ENCODE data around the gene ABCG8. TPM values are rescaled to one million over a fixed set of nuclear protein-coding genes. Genes with fewer than 3 reads are reported as not detected.
A peak's percentile ranks its signal among the peaks of the same experiment; 100 is the strongest.

Gene ABCG8
- polyA plus RNA-seq, 4 donors: 10.5 to 38.9 (median 24.7) TPM

DNA sequence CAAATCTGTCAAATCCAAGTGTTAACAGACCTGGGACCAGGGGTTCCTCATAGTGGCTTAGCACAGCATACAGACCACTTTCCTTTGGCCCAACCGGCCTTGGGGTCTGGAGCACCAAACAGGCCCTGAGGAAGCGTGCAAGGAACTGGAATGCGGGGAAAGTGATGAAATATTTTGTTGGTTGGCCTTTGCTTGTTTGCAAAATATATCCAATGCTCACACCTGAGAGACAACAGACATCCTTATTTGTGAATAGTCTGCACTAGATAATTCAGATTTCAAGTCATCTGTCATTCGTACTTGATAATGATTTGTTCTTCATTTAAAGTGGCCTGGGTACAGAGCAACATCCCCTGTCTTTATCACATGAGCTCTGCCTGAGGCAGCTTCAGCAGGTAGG lies 43.5 kb downstream of the ABCG8 start:
- Histone ChIP-seq H3K4me3 (ENCODE audit: low read depth in 1 of 3, low read length in 3 of 3) (no peak overlapping the region), H3K36me3 (ENCODE audit: control insufficient read depth in 3 of 3, insufficient read depth in 2 of 3, low read depth in 1 of 3, low read length in 3 of 3) (peaks cover 0 to 37% (median 0%) of the 10 kb centered on the region in 3 donors), H3K9me3 (ENCODE audit: control insufficient read depth in 2 of 2, insufficient read depth in 1 of 2, low read depth in 1 of 2, low read length in 1 of 2) (no peaks in the 10 kb centered on the region), H3K27me3 (ENCODE audit: control insufficient read depth in 3 of 3, insufficient read depth in 3 of 3, low read length in 3 of 3) (no peaks in the 10 kb centered on the region), H3K4me1 (ENCODE audit: control insufficient read depth in 3 of 3, insufficient read depth in 2 of 3, low read depth in 1 of 3, low read length in 2 of 3) (peaks cover 0 to 5% (median 0%) of the 10 kb centered on the region in 3 donors), H3K27ac (ENCODE audit: low read depth in 1 of 3, low read length in 2 of 3) (no peak overlapping the region)
- no peak for DNase-seq
- FAIRE-seq: no peak
- WGBS, 3 donors: 86 to 91% (median 87%) methylated on average over 4 of the region's 4 CpGs

DNA sequence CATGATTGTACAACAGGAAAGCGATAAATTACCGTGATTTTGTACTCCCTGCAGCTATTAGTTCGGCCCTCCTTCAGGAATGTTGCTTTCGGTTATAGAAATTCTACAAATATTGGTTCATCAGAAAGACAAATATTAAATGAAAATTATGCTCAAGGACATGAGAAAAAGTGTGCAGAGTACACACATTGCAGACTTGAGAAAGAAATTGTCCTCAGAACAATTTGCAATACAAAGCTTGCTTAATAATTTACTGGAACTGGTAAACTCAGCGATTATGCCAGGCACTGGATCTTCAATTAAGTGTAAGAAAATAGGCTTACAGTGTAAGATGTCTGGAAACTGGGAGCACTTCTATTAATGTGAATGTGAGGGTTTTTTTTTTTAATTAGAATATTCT lies 45.9 kb downstream of the ABCG8 start:
- FAIRE-seq (no peak), DNase-seq (peak in 1 of 2 donors; percentile 32)
- H3K27me3 ChIP-seq (ENCODE audit: control insufficient read depth in 3 of 3, insufficient read depth in 3 of 3, low read length in 3 of 3): no peaks in the 10 kb centered on the region
- no peaks in the 10 kb centered on the region for H3K9me3 ChIP-seq (ENCODE audit: control insufficient read depth in 2 of 2, insufficient read depth in 1 of 2, low read depth in 1 of 2, low read length in 1 of 2)
- no peak overlapping the region for H3K27ac ChIP-seq (ENCODE audit: low read depth in 1 of 3, low read length in 2 of 3)
- WGBS, 3 donors: 33 to 93% (median 80%) methylated on average over 5 of the region's 5 CpGs
- peaks cover 4 to 27% (median 7%) of the 10 kb centered on the region in 3 donors for H3K36me3 ChIP-seq (ENCODE audit: control insufficient read depth in 3 of 3, insufficient read depth in 2 of 3, low read depth in 1 of 3, low read length in 3 of 3)
- H3K4me1 ChIP-seq (ENCODE audit: control insufficient read depth in 3 of 3, insufficient read depth in 2 of 3, low read depth in 1 of 3, low read length in 2 of 3): peaks cover 0 to 5% (median 0%) of the 10 kb centered on the region in 3 donors
- H3K4me3 ChIP-seq (ENCODE audit: low read depth in 1 of 3, low read length in 3 of 3): no peak overlapping the region

DNA sequence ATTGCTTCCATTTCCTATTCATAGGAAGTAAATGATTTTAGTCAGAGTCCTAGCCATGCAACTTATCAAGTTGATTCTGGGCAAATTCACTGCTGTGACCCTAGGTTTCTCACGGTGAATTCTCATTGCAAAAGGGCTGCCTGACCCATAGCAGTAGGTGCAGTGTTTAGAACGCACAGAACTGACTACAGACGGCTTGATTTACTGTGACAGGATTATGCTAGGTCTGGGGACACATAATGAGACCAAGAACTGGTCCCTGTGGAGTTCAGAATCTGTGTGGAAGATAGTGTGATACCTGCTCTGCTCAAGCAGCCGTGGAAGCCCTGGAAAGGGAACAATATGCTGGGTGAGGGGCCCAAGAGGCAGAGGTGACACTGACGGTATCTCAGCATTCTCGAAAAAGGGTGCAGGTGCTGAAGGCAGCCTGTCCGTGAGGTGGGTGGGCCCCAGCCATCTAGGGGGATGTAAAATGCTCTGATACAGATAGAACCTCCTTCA lies 46.4 kb downstream of the ABCG8 start:
- Histone ChIP-seq H3K4me3 (ENCODE audit: low read depth in 1 of 3, low read length in 3 of 3) (no peak overlapping the region), H3K4me1 (ENCODE audit: control insufficient read depth in 3 of 3, insufficient read depth in 2 of 3, low read depth in 1 of 3, low read length in 2 of 3) (peaks cover 0 to 5% (median 0%) of the 10 kb centered on the region in 3 donors), H3K9me3 (ENCODE audit: control insufficient read depth in 2 of 2, insufficient read depth in 1 of 2, low read depth in 1 of 2, low read length in 1 of 2) (no peaks in the 10 kb centered on the region), H3K27ac (ENCODE audit: low read depth in 1 of 3, low read length in 2 of 3) (no peak overlapping the region), H3K27me3 (ENCODE audit: control insufficient read depth in 3 of 3, insufficient read depth in 3 of 3, low read length in 3 of 3) (no peaks in the 10 kb centered on the region), H3K36me3 (ENCODE audit: control insufficient read depth in 3 of 3, insufficient read depth in 2 of 3, low read depth in 1 of 3, low read length in 3 of 3) (peaks cover 6 to 27% (median 7%) of the 10 kb centered on the region in 3 donors)
- FAIRE-seq: no peak
- WGBS, 3 donors: 77 to 90% (median 87%) methylated on average over 7 of the region's 7 CpGs
- no peak for DNase-seq

DNA sequence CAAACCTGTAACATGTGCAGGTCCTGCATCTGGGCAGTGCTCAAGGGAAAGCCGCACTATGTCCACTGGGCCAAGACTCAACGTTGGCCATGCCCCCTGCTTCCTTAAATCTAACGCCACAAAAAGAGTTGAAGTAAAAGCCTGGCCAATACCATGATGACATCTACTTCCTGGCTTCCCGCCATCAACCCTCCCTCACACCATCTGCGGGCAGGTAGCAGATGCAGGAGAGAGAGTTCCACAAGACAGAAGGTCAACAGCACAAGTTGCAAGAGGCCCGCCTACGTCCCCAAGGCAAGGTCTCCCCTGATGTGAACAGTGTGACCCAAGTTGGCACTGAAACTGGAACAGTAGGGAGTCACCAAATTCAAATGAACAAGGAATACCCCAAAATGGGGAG lies 48.4 kb downstream of the ABCG8 start:
- no peak for FAIRE-seq
- Histone ChIP-seq H3K9me3 (ENCODE audit: control insufficient read depth in 2 of 2, insufficient read depth in 1 of 2, low read depth in 1 of 2, low read length in 1 of 2) (no peaks in the 10 kb centered on the region), H3K4me3 (ENCODE audit: low read depth in 1 of 3, low read length in 3 of 3) (no peak overlapping the region), H3K27me3 (ENCODE audit: control insufficient read depth in 3 of 3, insufficient read depth in 3 of 3, low read length in 3 of 3) (no peaks in the 10 kb centered on the region), H3K36me3 (ENCODE audit: control insufficient read depth in 3 of 3, insufficient read depth in 2 of 3, low read depth in 1 of 3, low read length in 3 of 3) (peaks cover 7 to 27% (median 9%) of the 10 kb centered on the region in 3 donors), H3K27ac (ENCODE audit: low read depth in 1 of 3, low read length in 2 of 3) (no peak overlapping the region), H3K4me1 (ENCODE audit: control insufficient read depth in 3 of 3, insufficient read depth in 2 of 3, low read depth in 1 of 3, low read length in 2 of 3) (peaks cover 0 to 5% (median 0%) of the 10 kb centered on the region in 3 donors)
- 94 to 96% (median 94%) methylated on average over 7 of the region's 7 CpGs for WGBS, 3 donors
- no peak for DNase-seq

DNA sequence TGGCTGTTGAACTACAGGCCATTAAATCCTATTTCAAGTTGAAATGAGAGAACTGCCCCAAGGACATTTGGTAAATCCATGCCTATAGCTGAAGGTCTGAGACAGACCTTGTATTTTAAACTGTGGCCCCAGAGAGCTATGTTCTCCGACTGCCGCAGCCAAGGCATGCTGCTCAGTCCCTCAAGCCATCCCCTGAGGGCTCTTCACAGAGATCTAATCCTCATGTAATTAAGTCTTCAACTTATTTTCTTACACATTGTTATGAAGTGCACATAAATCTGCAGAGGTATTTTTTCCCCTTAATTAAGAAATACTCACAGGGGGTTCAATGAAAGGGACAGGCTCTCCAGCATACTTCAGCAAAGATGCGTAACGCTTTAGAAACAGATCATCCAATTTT lies 50.6 kb downstream of the ABCG8 start:
- Histone ChIP-seq H3K9me3 (ENCODE audit: control insufficient read depth in 2 of 2, insufficient read depth in 1 of 2, low read depth in 1 of 2, low read length in 1 of 2) (no peaks in the 10 kb centered on the region), H3K36me3 (ENCODE audit: control insufficient read depth in 3 of 3, insufficient read depth in 2 of 3, low read depth in 1 of 3, low read length in 3 of 3) (peaks cover 16 to 27% (median 16%) of the 10 kb centered on the region in 3 donors), H3K4me1 (ENCODE audit: control insufficient read depth in 3 of 3, insufficient read depth in 2 of 3, low read depth in 1 of 3, low read length in 2 of 3) (peaks cover 0 to 5% (median 0%) of the 10 kb centered on the region in 3 donors), H3K4me3 (ENCODE audit: low read depth in 1 of 3, low read length in 3 of 3) (no peak overlapping the region), H3K27ac (ENCODE audit: low read depth in 1 of 3, low read length in 2 of 3) (no peak overlapping the region), H3K27me3 (ENCODE audit: control insufficient read depth in 3 of 3, insufficient read depth in 3 of 3, low read length in 3 of 3) (no peaks in the 10 kb centered on the region)
- DNase-seq (no peak), FAIRE-seq (no peak)
- WGBS, 3 donors: 97 to 98% (median 97%) methylated on average over 4 of the region's 4 CpGs

DNA sequence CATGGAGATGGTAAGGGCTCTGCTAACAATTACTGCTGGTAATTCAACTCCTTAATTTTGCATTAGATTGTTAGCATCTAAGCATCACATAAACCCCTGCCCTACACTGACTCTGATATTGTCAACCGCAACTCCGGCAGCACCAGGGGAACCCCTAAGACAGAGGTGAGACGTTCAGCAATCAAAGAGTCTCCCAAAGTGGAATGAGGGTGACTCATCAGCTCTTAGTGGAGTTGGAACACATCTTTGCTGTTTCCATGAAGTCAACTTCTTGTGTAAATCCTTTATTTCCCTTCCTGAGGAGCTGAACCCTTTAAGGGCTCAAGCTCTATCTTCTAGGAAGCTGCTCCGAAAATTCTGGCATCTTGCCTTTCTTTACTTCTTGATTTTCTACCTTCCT lies 52.1 kb downstream of the ABCG8 start:
- Histone ChIP-seq H3K27me3 (ENCODE audit: control insufficient read depth in 3 of 3, insufficient read depth in 3 of 3, low read length in 3 of 3) (no peaks in the 10 kb centered on the region), H3K4me1 (ENCODE audit: control insufficient read depth in 3 of 3, insufficient read depth in 2 of 3, low read depth in 1 of 3, low read length in 2 of 3) (no peaks in the 10 kb centered on the region), H3K27ac (ENCODE audit: low read depth in 1 of 3, low read length in 2 of 3) (peak overlapping the region in 1 of 3 donors; percentile 20), H3K4me3 (ENCODE audit: low read depth in 1 of 3, low read length in 3 of 3) (no peak overlapping the region), H3K9me3 (ENCODE audit: control insufficient read depth in 2 of 2, insufficient read depth in 1 of 2, low read depth in 1 of 2, low read length in 1 of 2) (no peaks in the 10 kb centered on the region), H3K36me3 (ENCODE audit: control insufficient read depth in 3 of 3, insufficient read depth in 2 of 3, low read depth in 1 of 3, low read length in 3 of 3) (peaks cover 16 to 22% (median 18%) of the 10 kb centered on the region in 3 donors)
- FAIRE-seq: no peak
- DNase-seq: no peak
- WGBS, 3 donors: 75 to 86% (median 78%) methylated on average over 4 of the region's 4 CpGs

DNA sequence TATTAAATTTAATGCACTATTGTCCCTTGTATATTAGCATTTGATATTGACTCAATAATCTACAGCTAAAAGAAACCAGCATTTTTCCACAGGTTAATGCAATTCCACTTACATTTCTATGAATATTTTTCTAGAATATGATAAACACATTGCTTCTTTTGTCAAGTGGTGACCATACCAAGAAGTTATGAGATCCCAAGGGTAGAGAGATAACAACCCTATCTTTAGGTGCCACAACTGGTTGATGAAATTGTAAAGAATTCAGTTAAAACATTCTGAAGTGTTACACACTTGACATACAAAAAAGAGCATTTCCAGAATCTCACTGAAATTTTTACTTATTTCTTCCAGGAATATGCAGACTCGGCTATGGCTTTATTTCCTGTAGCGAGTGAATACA lies 56.0 kb downstream of the ABCG8 start:
- no peaks in the 10 kb centered on the region for H3K9me3 ChIP-seq (ENCODE audit: control insufficient read depth in 2 of 2, insufficient read depth in 1 of 2, low read depth in 1 of 2, low read length in 1 of 2)
- WGBS, 3 donors: 97 to 98% (median 98%) methylated on average over 2 of the region's 2 CpGs
- H3K27me3 ChIP-seq (ENCODE audit: control insufficient read depth in 3 of 3, insufficient read depth in 3 of 3, low read length in 3 of 3): no peaks in the 10 kb centered on the region
- H3K36me3 ChIP-seq (ENCODE audit: control insufficient read depth in 3 of 3, insufficient read depth in 2 of 3, low read depth in 1 of 3, low read length in 3 of 3): peaks cover 11 to 24% (median 15%) of the 10 kb centered on the region in 3 donors
- peaks cover 0 to 2% (median 0%) of the 10 kb centered on the region in 3 donors for H3K4me1 ChIP-seq (ENCODE audit: control insufficient read depth in 3 of 3, insufficient read depth in 2 of 3, low read depth in 1 of 3, low read length in 2 of 3)
- no peak for DNase-seq
- no peak for FAIRE-seq
- H3K4me3 ChIP-seq (ENCODE audit: low read depth in 1 of 3, low read length in 3 of 3): no peak overlapping the region
- H3K27ac ChIP-seq (ENCODE audit: low read depth in 1 of 3, low read length in 2 of 3): no peak overlapping the region

DNA sequence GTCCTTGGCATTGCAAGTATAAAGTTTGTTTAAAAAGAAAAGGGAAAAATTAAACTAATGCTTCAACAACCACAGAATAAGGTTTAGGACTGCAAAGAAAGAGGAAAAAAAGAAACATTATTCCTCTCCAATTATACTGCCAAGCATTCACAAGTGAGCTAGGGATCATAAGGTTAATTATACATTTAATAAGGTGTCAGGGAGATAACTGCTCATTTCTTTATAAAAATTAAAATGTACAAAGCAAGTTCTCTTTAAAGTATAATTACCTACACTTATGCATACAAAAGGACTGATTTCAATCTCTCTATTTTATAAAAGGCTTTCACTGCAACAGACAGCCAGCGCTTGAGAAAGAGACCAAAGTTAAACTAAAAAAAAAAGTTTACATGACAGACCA lies 58.1 kb downstream of the ABCG8 start:
- no peaks in the 10 kb centered on the region for H3K9me3 ChIP-seq (ENCODE audit: control insufficient read depth in 2 of 2, insufficient read depth in 1 of 2, low read depth in 1 of 2, low read length in 1 of 2)
- no peaks in the 10 kb centered on the region for H3K27me3 ChIP-seq (ENCODE audit: control insufficient read depth in 3 of 3, insufficient read depth in 3 of 3, low read length in 3 of 3)
- 90 to 98% (median 96%) methylated on average over 1 of the region's 1 CpG for WGBS, 3 donors
- peaks cover 0 to 2% (median 0%) of the 10 kb centered on the region in 3 donors for H3K4me1 ChIP-seq (ENCODE audit: control insufficient read depth in 3 of 3, insufficient read depth in 2 of 3, low read depth in 1 of 3, low read length in 2 of 3)
- H3K27ac ChIP-seq (ENCODE audit: low read depth in 1 of 3, low read length in 2 of 3): no peak overlapping the region
- H3K36me3 ChIP-seq (ENCODE audit: control insufficient read depth in 3 of 3, insufficient read depth in 2 of 3, low read depth in 1 of 3, low read length in 3 of 3): peaks cover 7 to 24% (median 13%) of the 10 kb centered on the region in 3 donors
- no peak for FAIRE-seq
- H3K4me3 ChIP-seq (ENCODE audit: low read depth in 1 of 3, low read length in 3 of 3): no peak overlapping the region
- no peak for DNase-seq

DNA sequence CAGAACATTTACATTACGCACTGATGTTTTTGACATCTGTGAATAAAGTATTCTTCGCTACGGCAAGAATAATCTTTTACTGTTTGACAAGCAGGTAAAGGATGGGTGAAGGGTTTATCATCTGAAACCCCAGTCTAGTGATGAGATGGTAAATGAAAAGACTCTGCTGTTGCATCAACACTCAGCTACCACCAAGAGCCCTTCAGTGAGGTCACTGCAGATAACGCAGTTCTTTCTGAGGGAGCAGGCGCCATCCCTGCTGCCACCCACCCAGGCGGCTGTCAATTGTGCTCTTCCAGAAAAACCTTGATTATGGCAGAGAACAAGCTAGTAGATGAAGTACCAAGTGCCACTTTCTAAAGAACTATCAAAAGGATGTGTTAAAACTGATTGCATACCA lies 58.7 kb downstream of the ABCG8 start:
- peaks cover 0 to 2% (median 0%) of the 10 kb centered on the region in 3 donors for H3K4me1 ChIP-seq (ENCODE audit: control insufficient read depth in 3 of 3, insufficient read depth in 2 of 3, low read depth in 1 of 3, low read length in 2 of 3)
- 98 to 99% (median 98%) methylated on average over 6 of the region's 6 CpGs for WGBS, 3 donors
- H3K27ac ChIP-seq (ENCODE audit: low read depth in 1 of 3, low read length in 2 of 3): no peak overlapping the region
- H3K27me3 ChIP-seq (ENCODE audit: control insufficient read depth in 3 of 3, insufficient read depth in 3 of 3, low read length in 3 of 3): no peaks in the 10 kb centered on the region
- H3K36me3 ChIP-seq (ENCODE audit: control insufficient read depth in 3 of 3, insufficient read depth in 2 of 3, low read depth in 1 of 3, low read length in 3 of 3): peaks cover 7 to 20% (median 13%) of the 10 kb centered on the region in 3 donors
- DNase-seq (no peak), FAIRE-seq (no peak)
- no peak overlapping the region for H3K4me3 ChIP-seq (ENCODE audit: low read depth in 1 of 3, low read length in 3 of 3)
- no peaks in the 10 kb centered on the region for H3K9me3 ChIP-seq (ENCODE audit: control insufficient read depth in 2 of 2, insufficient read depth in 1 of 2, low read depth in 1 of 2, low read length in 1 of 2)

All from small intestine (tissue), 7 donors.